Fibroblast of peridontal ligament (primary cell): ENCODE results near the gene ATP6V0C.

Source experiments
- DNase-seq: peaks from one replicate; pipeline ENCODE4 v3.0.0-alpha.2; 2010; ENCODE audit errors: extremely low read depth

Gene ATP6V0C

GRCh38 chr16:2490190-2491105 is 23.3 kb upstream of the ATP6V0C start:
- DNase-seq = no peak

GRCh38 chr16:2492292-2492691 is 21.5 kb upstream of the ATP6V0C start:
- no peak for DNase-seq

GRCh38 chr16:2493605-2494004 is 20.1 kb upstream of the ATP6V0C start:
- DNase-seq = no peak

- DNase-seq = no peak
Observed at GRCh38 chr16:2494616-2495015, 19.1 kb upstream of the ATP6V0C start.

GRCh38 chr16:2495041-2495440 is 18.7 kb upstream of the ATP6V0C start:
- no peak for DNase-seq

GRCh38 chr16:2496223-2497115 is 17.3 kb upstream of the ATP6V0C start:
- no peak for DNase-seq

GRCh38 chr16:2497116-2497630 is 16.6 kb upstream of the ATP6V0C start:
- no peak for DNase-seq

GRCh38 chr16:2497695-2498484 is 15.9 kb upstream of the ATP6V0C start:
- DNase-seq = no peak

- DNase-seq = no peak
Observed at GRCh38 chr16:2498531-2499253, 15.1 kb upstream of the ATP6V0C start.

- no peak for DNase-seq
Observed at GRCh38 chr16:2499454-2499853, 14.3 kb upstream of the ATP6V0C start.

GRCh38 chr16:2499890-2500429 is 13.8 kb upstream of the ATP6V0C start:
- DNase-seq = no peak

GRCh38 chr16:2500430-2500917 is 13.3 kb upstream of the ATP6V0C start:
- DNase-seq = no peak

- DNase-seq = peak; percentile 73
Observed at GRCh38 chr16:2500918-2501750, 12.6 kb upstream of the ATP6V0C start.

GRCh38 chr16:2501946-2502895 is 11.5 kb upstream of the ATP6V0C start:
- DNase-seq = no peak

GRCh38 chr16:2505695-2506094 is 8.1 kb upstream of the ATP6V0C start:
- no peak for DNase-seq

- DNase-seq = no peak
Observed at GRCh38 chr16:2507052-2507659, 6.6 kb upstream of the ATP6V0C start.

GRCh38 chr16:2507665-2508064 is 6.1 kb upstream of the ATP6V0C start:
- DNase-seq = no peak
